GM12878 (cell line): ENCODE results near the gene UMAD1. TPM values are rescaled to one million over a fixed set of nuclear protein-coding genes. Genes with fewer than 3 reads are reported as not detected.

Source experiments
- ATAC-seq: fragments of 200-7000 bp; cut with Tn5 transposase; 3 replicates; pipeline ENCODE4 v1.9.1; 2020; ENCODE audit warnings: mild to moderate bottlenecking, moderate library complexity
- BruUV-seq: library from RNA; stranded (reverse); fragments of 400-500 nt; replicated peaks from 2 replicates; lab custom pipeline; 2021; lab: Mats Ljungman, UMichigan
- CTCF ChIA-PET: fragments of 300-600 bp; sonication (Branson Sonifier 250); formaldehyde crosslinking; extraction: SDS; loops from one replicate; lab custom pipeline; 2021; ENCODE audit warnings: inconsistent platforms; lab: Yijun Ruan, JAX
- POLR2A ChIA-PET: fragments of 350-600 bp; formaldehyde crosslinking; extraction: SDS; loops from one replicate; lab custom pipeline; 2021; ENCODE audit warnings: inconsistent platforms; lab: Charles Lee
- RAD21 ChIA-PET: fragments of 300-600 bp; sonication (Branson Sonifier 250); formaldehyde crosslinking; loops from one replicate; lab custom pipeline; 2023; ENCODE audit warnings: antibody characterized with exemption; ENCODE audit not compliant: unreplicated experiment; lab: Charles Lee
- SMC1A ChIA-PET: fragments of 300-600 bp; sonication (Branson Sonifier 250); formaldehyde crosslinking; loops from one replicate; lab custom pipeline; 2023; ENCODE audit not compliant: unreplicated experiment, uncharacterized antibody; lab: Charles Lee
- DNase-seq: peaks from one replicate; pipeline ENCODE4 v3.0.0-alpha.2; 2011; ENCODE audit warnings: low read depth, low spot score
- FAIRE-seq: peaks from 3 replicates; lab custom pipeline; 2011; peaks lifted over from hg19 to GRCh38; lab: Jason Lieb, UNC
- H2AFZ ChIP-seq: 2 replicates; pipeline ENCODE4 v1.6.0; 2011; ENCODE audit warnings: low read depth, low read length, control low read depth; ENCODE audit not compliant: control insufficient read depth
- H3K27ac ChIP-seq: 2 replicates; pipeline ENCODE4 v1.5.1; 2011; ENCODE audit warnings: control low read depth; ENCODE audit not compliant: control insufficient read depth, insufficient read depth
- H3K27me3 ChIP-seq, 2 experiments: replicated peaks in 1 of 2; 2 replicates each; pipeline versions ENCODE4 v1.6.0 to v1.6.1; 2011; ENCODE audit warnings: low read length in 1 of 2; ENCODE audit not compliant: control insufficient read depth in 2 of 2, insufficient read depth in 2 of 2
- H3K36me3 ChIP-seq, 2 experiments: 2 replicates each; pipeline ENCODE4 v1.5.1; 2011; ENCODE audit warnings: low read length in 1 of 2; ENCODE audit not compliant: control insufficient read depth in 2 of 2, insufficient read depth in 2 of 2
- H3K4me1 ChIP-seq: 2 replicates; pipeline ENCODE4 v1.6.1; 2011; ENCODE audit warnings: mild to moderate bottlenecking, low read length, moderate library complexity, mixed read lengths; ENCODE audit not compliant: control insufficient read depth, insufficient read depth
- H3K4me2 ChIP-seq: 2 replicates; pipeline ENCODE4 v1.6.0; 2011; ENCODE audit warnings: control low read depth; ENCODE audit not compliant: control insufficient read depth, insufficient read depth
- H3K4me3 ChIP-seq: fragments of 200-600 bp; sonication (generic); 2 replicates; pipeline ENCODE4 v1.5.1; 2016
- H3K79me2 ChIP-seq: 2 replicates; pipeline ENCODE4 v1.6.0; 2011; ENCODE audit warnings: low read length; ENCODE audit not compliant: control insufficient read depth, insufficient read depth
- H3K9ac ChIP-seq: 2 replicates; pipeline ENCODE4 v1.8.0; 2011; ENCODE audit warnings: low read length, control low read depth, mixed read lengths; ENCODE audit not compliant: control insufficient read depth, insufficient read depth
- H3K9me3 ChIP-seq: replicated peaks from 3 replicates; pipeline ENCODE4 v1.5.1; 2011; ENCODE audit warnings: mild to moderate bottlenecking, low read length; ENCODE audit not compliant: control insufficient read depth, insufficient read depth
- H4K20me1 ChIP-seq: 2 replicates; pipeline ENCODE4 v1.6.0; 2011; ENCODE audit not compliant: control insufficient read depth, insufficient read depth
- ZBTB4 ChIP-seq: fragments of 450-650 bp; formaldehyde crosslinking; IDR thresholded peaks from 2 replicates; pipeline ENCODE4 v1.4.0; 2022; ENCODE audit warnings: mild to moderate bottlenecking, moderate library complexity
- ZNF274 ChIP-seq: IDR thresholded peaks from one replicate; pipeline ENCODE4 v1.8.0; 2011; ENCODE audit not compliant: insufficient read length, insufficient read depth
- WGBS: methylation state at CpG from one replicate; pipeline ENCODE4 v1.1.6; 2016; ENCODE audit warnings: low lambda C conversion rate; ENCODE audit not compliant: insufficient replicate concordance, insufficient coverage; ENCODE audit errors: missing lambda C conversion rate; 5-methylcytosine and 5-hydroxymethylcytosine counted together
- in situ Hi-C: fragments of 300-500 bp; cut with MboI; formaldehyde crosslinking; loops from 9 replicates; pipeline ENCODE4 v1.14.3; 2018; ENCODE audit warnings: mixed read lengths
- intact Hi-C: fragments of 100-400 bp; cut with micrococcal nuclease; formaldehyde crosslinking; loops from one replicate; pipeline ENCODE4 v1.14.2; 2022; ENCODE audit not compliant: unreplicated experiment
- polyA plus RNA-seq, 11 experiments: library from polyadenylated mRNA; depleted of rRNA in 4 of 11; unstranded in 6 of 11; stranded (reverse) in 5 of 11; fragments of >200 nt; fragmentation: Nextera tagmentation in 4 of 11; fragmentation: Illumina TruSeq in 1 of 11; extraction: Ambion mirVana in 4 of 11; extraction: Trizol in 1 of 11; gene quantifications; 1 replicate in 1 of 11; 2 replicates in 10 of 11; pipeline versions ENCODE4 v1.2.1 to v1.2.3, GENCODE V29; 2011 to 2016; ENCODE audit warnings: inconsistent platforms in 2 of 11, missing spikeins in 2 of 11, low read depth in 1 of 11
- total RNA-seq, 4 experiments: library from RNA; depleted of rRNA in 3 of 4; stranded (reverse); fragments of >200 nt in 3 of 4; fragmentation: Illumina TruSeq in 1 of 4; extraction: Trizol in 1 of 4; gene quantifications; 2 replicates each; pipeline versions ENCODE4 v1.2.1 to v1.2.3, GENCODE V29; 2013 to 2021

Gene UMAD1
- total and polyA plus RNA-seq, 10 of the 15 experiments (the other 5 are each of a cell fraction or from before 2014, with no cell fraction given): 6.0 to 28.6 (median 9.3) TPM

- TF ChIP-seq ZBTB4 (CRISPR knock-in tag): no peak
- TF ChIP-seq, all 136 proteins: peak for 0
Observed at GRCh38 chr7:7682861-7683260, 42.3 kb downstream of the UMAD1 start (continued).

GRCh38 chr7:7686811-7687508 is 46.4 kb downstream of the UMAD1 start:
- WGBS: 100% methylated on average over 2 of the region's 2 CpGs
- ATAC-seq (no peak), FAIRE-seq (no peak), DNase-seq (no peak)
- ChIA-PET CTCF (interaction anchor here (0.9 to 5.7 kb wide), 9 partner anchors 13 to 609 kb away, joined by 3 to 26 read pairs (median 4); no protein-coding TSS in a partner anchor), POLR2A (no interaction called here), SMC1A (interaction anchor here (0.6 to 4.6 kb wide), 9 partner anchors 11 to 503 kb away, joined by 3 to 37 read pairs (median 5); no protein-coding TSS in a partner anchor), RAD21 (interaction anchor here (1.1 to 1.8 kb wide), 3 partner anchors 74 to 290 kb away, joined by 3 to 7 read pairs (median 5); no protein-coding TSS in a partner anchor)
- no peaks in the 10 kb centered on the region for H3K36me3 ChIP-seq
- no TSS peak for BruUV-seq
- no peaks in the 10 kb centered on the region; the same call in 2 of the 3 replicates for H3K9me3 ChIP-seq
- no peak overlapping the region for H3K27ac ChIP-seq
- in situ Hi-C loops: loop anchor here (10.0 kb wide), 1 partner anchor 528 kb away; no protein-coding TSS in a partner anchor
- H3K4me2 ChIP-seq: no peak overlapping the region
- H3K79me2 ChIP-seq: no peaks in the 10 kb centered on the region
- H3K27me3 ChIP-seq: no peaks in the 10 kb centered on the region
- no peak for TF ChIP-seq ZNF274
- TF ChIP-seq, all 136 proteins: peak for 0
- intact Hi-C loops: no loop called here
- H3K9ac ChIP-seq: no peak overlapping the region
- no peaks in the 10 kb centered on the region for H4K20me1 ChIP-seq
- H3K4me1 ChIP-seq: no peaks in the 10 kb centered on the region; the same call in 1 of the 2 replicates
- no peak overlapping the region for H3K4me3 ChIP-seq
- no peak overlapping the region for H2AFZ ChIP-seq
